ENCODE measurements around the gene SYT7. TPM values are rescaled to one million over a fixed set of nuclear protein-coding genes. Genes with fewer than 3 reads are reported as not detected.

SYT7 gene
- total RNA-seq, 4 donors from 2014 or later = 2.1 to 10.0 (median 5.9) TPM

GRCh38 chr11:61553373-61554171 is 27.3 kb downstream of the SYT7 start:
- no peak for DNase-seq
- Histone ChIP-seq H3K36me3 (no peaks in the 10 kb centered on the region), H3K4me3 (no peak overlapping the region), H3K27ac (no peak overlapping the region), H3K4me1 (no peaks in the 10 kb centered on the region), H3K27me3 (no peaks in the 10 kb centered on the region), H3K9me3 (no peaks in the 10 kb centered on the region)
- no peak for TF ChIP-seq POLR2A (IDR thresholded peaks at IDR 0.05)
- TF ChIP-seq, protein P1, sequence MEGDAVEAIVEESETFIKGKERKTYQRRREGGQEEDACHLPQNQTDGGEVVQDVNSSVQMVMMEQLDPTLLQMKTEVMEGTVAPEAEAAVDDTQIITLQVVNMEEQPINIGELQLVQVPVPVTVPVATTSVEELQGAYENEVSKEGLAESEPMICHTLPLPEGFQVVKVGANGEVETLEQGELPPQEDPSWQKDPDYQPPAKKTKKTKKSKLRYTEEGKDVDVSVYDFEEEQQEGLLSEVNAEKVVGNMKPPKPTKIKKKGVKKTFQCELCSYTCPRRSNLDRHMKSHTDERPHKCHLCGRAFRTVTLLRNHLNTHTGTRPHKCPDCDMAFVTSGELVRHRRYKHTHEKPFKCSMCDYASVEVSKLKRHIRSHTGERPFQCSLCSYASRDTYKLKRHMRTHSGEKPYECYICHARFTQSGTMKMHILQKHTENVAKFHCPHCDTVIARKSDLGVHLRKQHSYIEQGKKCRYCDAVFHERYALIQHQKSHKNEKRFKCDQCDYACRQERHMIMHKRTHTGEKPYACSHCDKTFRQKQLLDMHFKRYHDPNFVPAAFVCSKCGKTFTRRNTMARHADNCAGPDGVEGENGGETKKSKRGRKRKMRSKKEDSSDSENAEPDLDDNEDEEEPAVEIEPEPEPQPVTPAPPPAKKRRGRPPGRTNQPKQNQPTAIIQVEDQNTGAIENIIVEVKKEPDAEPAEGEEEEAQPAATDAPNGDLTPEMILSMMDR (IDR thresholded peaks at IDR 0.05) = no peak
- intact Hi-C loops (cut with DNase I; ENCODE audit: low total_unique reads) = no loop called here

- Histone ChIP-seq H3K4me1 (no peaks in the 10 kb centered on the region), H3K9me3 (no peaks in the 10 kb centered on the region), H3K4me3 (no peak overlapping the region), H3K27ac (no peak overlapping the region), H3K27me3 (no peaks in the 10 kb centered on the region), H3K36me3 (no peaks in the 10 kb centered on the region)
- intact Hi-C loops (cut with DNase I; ENCODE audit: low total_unique reads) = no loop called here
- no peak for DNase-seq
- no peak for TF ChIP-seq POLR2A (IDR thresholded peaks at IDR 0.05)
- TF ChIP-seq, protein P1 (IDR thresholded peaks at IDR 0.05) = no peak
Observed at GRCh38 chr11:61552108-61552635, 28.7 kb downstream of the SYT7 start.

GRCh38 chr11:61551634-61552033 is 29.2 kb downstream of the SYT7 start:
- no peaks in the 10 kb centered on the region for H3K4me1 ChIP-seq
- no peaks in the 10 kb centered on the region for H3K36me3 ChIP-seq
- no peak for TF ChIP-seq POLR2A (IDR thresholded peaks at IDR 0.05)
- TF ChIP-seq, protein P1 (IDR thresholded peaks at IDR 0.05) = no peak
- no peak overlapping the region for H3K27ac ChIP-seq
- intact Hi-C loops (cut with DNase I; ENCODE audit: low total_unique reads) = no loop called here
- no peak for DNase-seq
- H3K27me3 ChIP-seq = no peaks in the 10 kb centered on the region
- H3K4me3 ChIP-seq = no peak overlapping the region
- no peaks in the 10 kb centered on the region for H3K9me3 ChIP-seq

DNA sequence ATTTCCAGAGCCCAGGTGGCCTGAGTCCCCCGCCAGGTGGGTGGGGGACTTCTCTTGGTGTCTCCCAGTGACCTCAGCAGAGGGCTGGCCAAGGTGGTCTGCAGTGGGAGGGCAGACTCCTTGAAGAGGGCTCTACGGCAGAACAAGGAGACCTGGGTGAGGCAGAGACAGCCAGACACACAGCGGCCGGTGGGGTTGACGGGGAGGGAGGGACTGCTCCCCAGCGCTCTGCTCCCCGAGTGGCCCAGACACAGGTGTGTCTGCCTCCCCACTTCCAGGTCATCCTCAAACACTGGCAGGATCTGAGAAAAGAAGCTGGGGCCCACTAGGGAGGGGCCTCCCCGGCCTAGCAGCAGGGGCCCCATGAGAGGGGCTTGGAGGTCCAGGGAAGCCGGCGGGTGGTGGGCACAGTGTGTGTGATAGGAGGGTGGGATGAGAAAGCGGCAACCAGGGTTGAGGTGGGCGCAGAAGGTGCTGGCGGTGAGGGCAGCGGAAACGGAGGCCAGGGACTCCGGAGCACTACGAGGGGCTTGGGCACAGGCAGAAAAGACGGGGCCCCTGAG is 30.1 kb downstream of the SYT7 start:
- Histone ChIP-seq H3K4me1 (no peaks in the 10 kb centered on the region), H3K36me3 (no peaks in the 10 kb centered on the region), H3K4me3 (no peak overlapping the region), H3K27me3 (no peaks in the 10 kb centered on the region), H3K9me3 (no peaks in the 10 kb centered on the region), H3K27ac (no peak overlapping the region)
- intact Hi-C loops (cut with DNase I; ENCODE audit: low total_unique reads) = no loop called here
- DNase-seq = no peak
- TF ChIP-seq, protein P1 (IDR thresholded peaks at IDR 0.05) = no peak
- no peak for TF ChIP-seq POLR2A (IDR thresholded peaks at IDR 0.05)
